DOHH2 (cell line): ENCODE results near the gene OTOA.

Experiments used
- H3F3A ChIP-seq: fragments of 200-600 bp; sonication (generic), shearing (Covaris generic); 2 replicates; pipeline ENCODE4 v1.6.0; 2016; ENCODE audit warnings: antibody characterized with exemption, mild to moderate bottlenecking; ENCODE audit not compliant: control insufficient read depth, insufficient read depth
- H3K27ac ChIP-seq: fragments of 200-600 bp; sonication (generic); 2 replicates; pipeline ENCODE4 v1.5.1; 2014; ENCODE audit warnings: low read depth, mild to moderate bottlenecking, low read length, moderate library complexity
- H3K27me3 ChIP-seq: fragments of 200-600 bp; sonication (generic); 2 replicates; pipeline ENCODE4 v1.6.1; 2014; ENCODE audit warnings: mild to moderate bottlenecking, low read length, mixed read lengths; ENCODE audit not compliant: control insufficient read depth
- H3K36me3 ChIP-seq: fragments of 200-600 bp; sonication (generic); 2 replicates; pipeline ENCODE4 v1.6.1; 2014; ENCODE audit warnings: mild to moderate bottlenecking, low read length, moderate library complexity, mixed read lengths; ENCODE audit not compliant: control insufficient read depth
- H3K4me1 ChIP-seq: fragments of 200-600 bp; sonication (generic); 2 replicates; pipeline ENCODE4 v1.6.1; 2014; ENCODE audit warnings: mild to moderate bottlenecking, low read length, mixed read lengths; ENCODE audit not compliant: control insufficient read depth
- H3K4me2 ChIP-seq: fragments of 200-600 bp; sonication (generic); 2 replicates; pipeline ENCODE4 v1.6.0; 2014; ENCODE audit warnings: mild to moderate bottlenecking, low read length, moderate library complexity
- H3K4me3 ChIP-seq: fragments of 200-600 bp; sonication (generic); 2 replicates; pipeline ENCODE4 v1.5.1; 2014; ENCODE audit warnings: mild to moderate bottlenecking, low read length, mixed read lengths
- H3K79me2 ChIP-seq: fragments of 200-600 bp; sonication (generic); 2 replicates; pipeline ENCODE4 v1.6.1; 2014; ENCODE audit warnings: mild to moderate bottlenecking, low read length, mixed read lengths; ENCODE audit not compliant: control insufficient read depth
- H3K9me2 ChIP-seq: fragments of 200-600 bp; sonication (generic); replicated peaks from 2 replicates; pipeline ENCODE4 v1.6.1; 2014; ENCODE audit warnings: mild to moderate bottlenecking, low read length, mixed read lengths; ENCODE audit not compliant: control insufficient read depth
- H3K9me3 ChIP-seq: fragments of 200-600 bp; sonication (generic); 2 replicates; pipeline ENCODE4 v1.6.1; 2014; ENCODE audit warnings: antibody characterized with exemption, low read length, mixed read lengths; ENCODE audit not compliant: control insufficient read depth, insufficient read depth
- H4K20me1 ChIP-seq: fragments of 200-600 bp; sonication (generic); 2 replicates; pipeline ENCODE4 v1.6.0; 2014; ENCODE audit warnings: low read depth, mild to moderate bottlenecking, antibody characterized with exemption, low read length, moderate library complexity; ENCODE audit not compliant: control insufficient read depth, insufficient read depth
- EZH2phosphoT487 ChIP-seq: fragments of 200-600 bp; sonication (generic); IDR thresholded peaks from 2 replicates; pipeline ENCODE4 v1.6.1; 2017; ENCODE audit warnings: borderline replicate concordance, mild to moderate bottlenecking, antibody characterized with exemption, low read length, moderate library complexity, mixed read lengths
- TF ChIP-seq, protein P1 (sequence below): fragments of 200-600 bp; sonication (generic); IDR thresholded peaks from one replicate; pipeline ENCODE4 v1.5.1; 2014; ENCODE audit warnings: antibody characterized with exemption, mild to moderate bottlenecking, low read depth, low read length; ENCODE audit not compliant: poor library complexity, severe bottlenecking

Gene OTOA

DNA sequence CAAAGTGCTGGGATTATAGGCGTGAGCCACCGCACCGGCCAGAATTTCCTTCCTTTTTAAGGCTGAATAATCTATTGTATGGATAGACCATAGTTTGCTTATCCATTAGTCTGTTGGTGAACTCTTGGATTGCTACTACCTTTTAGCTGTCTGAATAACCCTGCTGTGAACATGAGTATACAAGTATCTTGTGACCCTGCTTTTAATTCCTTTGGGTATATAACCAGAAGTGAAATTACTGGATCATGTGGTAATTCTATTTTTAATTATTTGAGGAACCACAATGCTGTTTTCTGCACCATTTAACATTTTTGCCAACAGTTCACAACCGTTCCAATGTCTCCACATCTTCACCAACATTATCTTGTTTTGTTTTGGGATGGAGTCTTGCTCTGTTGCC, 4.6 kb upstream of the OTOA start:
- Histone ChIP-seq H3F3A (peaks cover 24% of the 10 kb centered on the region), H3K4me3 (no peak overlapping the region), H3K9me2 (no peaks in the 10 kb centered on the region), H4K20me1 (peaks cover 8% of the 10 kb centered on the region; the same call in 1 of the 2 replicates), H3K27ac (no peak overlapping the region), H3K36me3 (peaks cover 21% of the 10 kb centered on the region), H3K79me2 (no peaks in the 10 kb centered on the region), H3K4me1 (peaks cover 76% of the 10 kb centered on the region), H3K9me3 (no peaks in the 10 kb centered on the region), H3K4me2 (no peak overlapping the region), H3K27me3 (peaks cover 5% of the 10 kb centered on the region)
- TF ChIP-seq EZH2phosphoT487, result no peak
- TF ChIP-seq, protein P1, sequence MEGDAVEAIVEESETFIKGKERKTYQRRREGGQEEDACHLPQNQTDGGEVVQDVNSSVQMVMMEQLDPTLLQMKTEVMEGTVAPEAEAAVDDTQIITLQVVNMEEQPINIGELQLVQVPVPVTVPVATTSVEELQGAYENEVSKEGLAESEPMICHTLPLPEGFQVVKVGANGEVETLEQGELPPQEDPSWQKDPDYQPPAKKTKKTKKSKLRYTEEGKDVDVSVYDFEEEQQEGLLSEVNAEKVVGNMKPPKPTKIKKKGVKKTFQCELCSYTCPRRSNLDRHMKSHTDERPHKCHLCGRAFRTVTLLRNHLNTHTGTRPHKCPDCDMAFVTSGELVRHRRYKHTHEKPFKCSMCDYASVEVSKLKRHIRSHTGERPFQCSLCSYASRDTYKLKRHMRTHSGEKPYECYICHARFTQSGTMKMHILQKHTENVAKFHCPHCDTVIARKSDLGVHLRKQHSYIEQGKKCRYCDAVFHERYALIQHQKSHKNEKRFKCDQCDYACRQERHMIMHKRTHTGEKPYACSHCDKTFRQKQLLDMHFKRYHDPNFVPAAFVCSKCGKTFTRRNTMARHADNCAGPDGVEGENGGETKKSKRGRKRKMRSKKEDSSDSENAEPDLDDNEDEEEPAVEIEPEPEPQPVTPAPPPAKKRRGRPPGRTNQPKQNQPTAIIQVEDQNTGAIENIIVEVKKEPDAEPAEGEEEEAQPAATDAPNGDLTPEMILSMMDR, result no peak

DNA sequence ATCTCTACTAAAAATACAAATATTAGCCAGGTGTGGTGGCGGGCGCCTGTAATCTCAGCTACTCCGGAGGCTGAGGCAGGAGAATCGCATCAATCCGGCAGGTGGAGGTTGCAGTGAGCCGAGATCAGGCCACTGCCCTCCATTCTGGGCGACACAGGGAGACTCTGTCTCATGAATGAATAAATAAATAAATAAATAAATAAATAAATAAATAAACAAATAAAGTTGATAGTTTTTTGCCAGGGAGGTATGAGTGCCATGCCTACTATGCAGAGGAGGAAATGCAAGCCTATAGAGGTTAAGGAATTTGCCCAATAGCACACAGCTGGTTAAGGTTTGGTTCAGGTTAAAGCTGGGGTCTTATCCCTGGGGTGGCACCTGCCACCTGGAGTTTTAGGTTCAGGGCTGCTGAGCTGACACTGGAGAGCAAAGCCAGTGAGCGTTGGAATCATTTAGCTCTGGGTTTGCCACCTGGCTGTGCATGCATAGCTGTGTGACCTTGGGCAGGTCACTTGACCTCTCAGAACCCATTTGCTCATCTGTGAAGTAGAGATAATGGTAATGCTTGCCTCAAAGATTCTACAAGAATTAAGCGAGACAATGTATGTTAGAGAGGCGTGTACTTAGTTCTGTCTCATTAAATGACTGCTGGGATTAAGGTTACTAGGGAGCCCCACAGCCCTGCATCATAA, 1.2 kb downstream of the OTOA start:
- Histone ChIP-seq H3K27me3 (peaks cover 15% of the 10 kb centered on the region), H3K36me3 (no peaks in the 10 kb centered on the region), H4K20me1 (no peaks in the 10 kb centered on the region), H3K4me2 (no peak overlapping the region), H3K4me1 (peaks cover 26% of the 10 kb centered on the region), H3K9me3 (no peaks in the 10 kb centered on the region), H3K27ac (no peak overlapping the region), H3K79me2 (no peaks in the 10 kb centered on the region), H3K9me2 (no peaks in the 10 kb centered on the region), H3K4me3 (no peak overlapping the region), H3F3A (no peaks in the 10 kb centered on the region)
- TF ChIP-seq EZH2phosphoT487, result no peak
- TF ChIP-seq, protein P1, result no peak

- H3K4me1 ChIP-seq, result peaks cover 10% of the 10 kb centered on the region
- H3K79me2 ChIP-seq, result no peaks in the 10 kb centered on the region
- no peaks in the 10 kb centered on the region for H3K9me3 ChIP-seq
- H3K4me2 ChIP-seq, result no peak overlapping the region
- H3K27me3 ChIP-seq, result peaks cover 15% of the 10 kb centered on the region
- H3K36me3 ChIP-seq, result no peaks in the 10 kb centered on the region
- H3F3A ChIP-seq, result no peaks in the 10 kb centered on the region
- TF ChIP-seq, protein P1, result no peak
- TF ChIP-seq EZH2phosphoT487, result no peak
- no peak overlapping the region for H3K27ac ChIP-seq
- H3K4me3 ChIP-seq, result no peak overlapping the region
- H3K9me2 ChIP-seq, result no peaks in the 10 kb centered on the region
- no peaks in the 10 kb centered on the region for H4K20me1 ChIP-seq
These were observed 3.0 kb downstream of the OTOA start for GRCh38 chr16:21666772-21667171.
